NCI-H774 (cell line): ENCODE results near the gene PTCD2.
A peak's percentile ranks its signal among the peaks of the same experiment; 100 is the strongest.
"Not testable (repeated sequence)": the region's sequence is repeated elsewhere in the genome, so short reads cannot be mapped to it uniquely, and the experiment has no call there.

Source experiments
- DNase-seq: peaks from one replicate; lab custom pipeline; 2025; lab: John Stamatoyannopoulos, UW

Gene PTCD2

GRCh38 chr5:72298136-72298535 lies 22.0 kb upstream of the PTCD2 start:
- DNase-seq = not testable (repeated sequence)

- DNase-seq = no peak
Observed at GRCh38 chr5:72298711-72299110, 21.5 kb upstream of the PTCD2 start.

GRCh38 chr5:72300590-72301339 lies 19.4 kb upstream of the PTCD2 start:
- no peak for DNase-seq

GRCh38 chr5:72301557-72301956 lies 18.6 kb upstream of the PTCD2 start:
- DNase-seq = no peak

DNA sequence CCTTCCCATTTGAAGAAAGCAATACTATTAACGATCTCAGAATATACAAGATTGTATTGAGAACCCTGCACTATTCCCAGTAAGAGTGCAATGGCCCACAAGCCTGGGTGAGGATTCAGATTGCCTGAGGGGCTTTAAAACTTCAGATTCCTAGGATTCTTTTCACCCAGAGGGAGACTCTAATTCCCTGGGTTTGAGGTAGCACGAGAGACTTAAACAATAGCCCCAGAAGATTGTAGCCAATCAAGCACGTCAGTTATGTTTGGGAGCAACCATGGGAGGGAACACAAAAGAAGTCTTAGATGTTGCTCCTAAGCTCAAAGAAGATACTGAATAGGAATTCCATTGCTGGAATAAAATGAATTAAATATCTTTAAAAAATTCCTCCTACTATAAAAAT lies 18.0 kb upstream of the PTCD2 start:
- no peak for DNase-seq

- DNase-seq = no peak
Observed at GRCh38 chr5:72305194-72306142, 14.7 kb upstream of the PTCD2 start.

GRCh38 chr5:72307573-72307967 lies 12.6 kb upstream of the PTCD2 start:
- DNase-seq = no peak

- DNase-seq = peak; percentile 97
Observed at GRCh38 chr5:72307968-72308852, 12.0 kb upstream of the PTCD2 start.

- no peak for DNase-seq
Observed at GRCh38 chr5:72308853-72309191, 11.4 kb upstream of the PTCD2 start.

DNA sequence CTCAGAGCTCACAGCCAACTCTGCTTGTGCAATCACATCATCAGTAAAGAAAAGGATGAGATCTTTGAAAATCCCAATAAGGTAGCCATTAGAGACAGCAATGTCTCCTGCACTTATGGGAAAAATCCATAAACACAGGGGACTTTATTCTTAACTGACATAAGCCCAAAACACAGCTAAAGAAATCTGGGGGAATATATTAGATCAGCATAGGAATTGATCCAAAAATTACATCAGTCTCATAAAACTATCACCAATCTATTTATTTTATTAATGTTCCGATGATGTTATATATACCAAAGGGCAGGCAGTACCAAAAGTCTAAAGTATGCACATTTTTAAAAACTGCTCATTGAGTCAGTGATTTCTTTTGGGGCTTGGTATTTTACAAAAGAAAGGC lies 7.0 kb upstream of the PTCD2 start:
- DNase-seq = no peak

- DNase-seq = no peak
Observed at GRCh38 chr5:72314571-72315172, 5.5 kb upstream of the PTCD2 start.

- not testable (repeated sequence) for DNase-seq
Observed at GRCh38 chr5:72319435-72319975, 668 bp upstream of the PTCD2 start.

DNA sequence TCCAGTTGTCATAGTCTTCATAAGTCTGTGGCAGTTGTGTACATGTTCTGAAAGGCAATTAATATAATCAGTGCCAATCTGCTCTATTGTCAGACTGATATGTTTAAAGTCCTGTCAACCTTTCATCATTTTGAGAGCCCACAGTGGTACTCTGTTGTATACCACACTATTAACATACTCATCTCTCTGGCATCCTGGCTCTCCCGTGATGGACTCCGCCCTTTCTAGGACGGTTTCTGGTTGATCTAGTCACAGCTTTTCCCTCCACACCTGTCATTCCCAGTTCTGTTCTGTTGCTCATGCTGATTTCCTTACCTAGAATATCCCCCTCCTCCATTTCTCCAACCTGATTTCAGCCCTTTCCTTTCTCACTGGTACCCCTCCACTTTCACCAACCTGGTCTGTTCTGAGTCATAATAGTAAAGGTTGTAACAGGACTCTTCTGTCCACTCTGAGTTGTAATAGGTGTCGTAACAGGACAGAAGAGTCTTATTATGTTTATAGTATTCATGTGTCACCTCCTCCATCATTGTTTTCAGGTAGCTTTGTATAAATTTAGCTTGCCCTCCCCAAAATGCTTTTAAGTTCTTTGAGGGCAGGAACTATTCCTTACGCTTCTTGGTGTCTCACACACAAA lies 4.1 kb downstream of the PTCD2 start:
- DNase-seq = no peak

- no peak for DNase-seq
Observed at GRCh38 chr5:72325566-72326305, 5.6 kb downstream of the PTCD2 start.

- no peak for DNase-seq
Observed at GRCh38 chr5:72326306-72326649, 6.1 kb downstream of the PTCD2 start.

GRCh38 chr5:72328172-72328571 lies 8.0 kb downstream of the PTCD2 start:
- DNase-seq = peak; percentile 29

DNA sequence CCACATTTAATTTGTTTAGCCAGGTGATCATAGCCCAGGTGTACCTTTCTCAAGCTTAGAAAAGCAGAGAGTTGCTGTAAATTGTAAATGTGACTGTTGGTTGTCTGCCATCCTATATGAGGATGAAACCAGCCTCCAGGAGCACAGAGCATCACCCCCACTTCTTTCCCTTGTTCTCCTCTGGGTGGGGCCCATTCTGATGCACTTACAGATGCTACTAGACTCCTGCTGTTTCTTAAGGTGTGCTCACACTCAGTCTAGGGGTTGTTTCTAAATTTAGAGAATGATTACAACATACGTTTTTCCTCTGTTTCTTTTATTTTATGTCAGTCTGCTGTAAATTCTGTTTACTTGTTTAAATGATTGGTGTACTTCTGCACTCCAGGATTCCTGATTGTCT lies 10.5 kb downstream of the PTCD2 start:
- no peak for DNase-seq

DNA sequence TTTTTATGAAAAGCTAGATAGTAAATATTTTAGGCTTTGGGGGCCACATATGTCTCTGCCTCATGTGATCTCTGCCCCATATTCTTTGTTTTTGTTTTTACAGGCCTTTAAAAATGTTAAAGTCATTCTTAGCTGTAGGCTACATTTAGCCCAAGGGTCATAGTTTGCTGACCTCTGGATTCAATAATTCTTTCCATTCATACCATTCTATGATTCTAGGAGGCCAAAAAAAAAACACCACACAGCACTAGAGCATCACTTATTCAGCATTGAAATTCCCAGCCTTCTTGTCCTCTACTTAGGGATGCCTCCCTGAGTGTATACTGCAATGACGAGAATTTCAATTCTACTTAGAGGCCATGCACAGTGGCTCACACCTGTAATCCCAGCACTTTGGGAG lies 17.0 kb downstream of the PTCD2 start:
- DNase-seq = no peak

- DNase-seq = no peak
Observed at GRCh38 chr5:72338689-72339209, 18.6 kb downstream of the PTCD2 start.

DNA sequence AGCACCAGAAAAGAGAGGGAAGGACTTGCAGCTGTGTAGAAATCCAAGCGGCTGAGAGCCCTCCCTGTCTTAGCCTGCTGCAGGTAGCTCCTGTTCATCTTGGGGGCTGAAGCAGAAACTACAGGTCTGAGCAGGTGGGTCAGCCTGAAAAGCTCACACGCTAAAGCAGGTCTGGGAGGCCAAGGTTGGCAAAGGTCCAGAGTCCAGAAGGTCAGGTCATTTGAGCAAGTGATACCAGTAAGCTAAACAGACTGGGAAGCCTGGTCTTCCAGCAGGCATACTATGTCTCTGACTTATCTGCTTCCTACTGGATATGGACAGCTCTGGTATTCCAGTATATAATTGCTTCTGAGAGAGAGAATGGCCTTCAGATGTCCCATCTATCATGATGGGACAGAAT lies 26.2 kb downstream of the PTCD2 start:
- no peak for DNase-seq
